IPS-NIHi11 (cell line): ENCODE measurements around the gene PPM1N.

Source experiments
- DNase-seq: peaks from one replicate; pipeline ENCODE4 v3.0.0; 2012; ENCODE audit warnings: mixed read lengths, low spot score

Gene PPM1N

GRCh38 chr19:45471111-45471930 is 26.9 kb upstream of the PPM1N start:
- no peak for DNase-seq

- DNase-seq: no peak
Measured at GRCh38 chr19:45471931-45472562, 26.2 kb upstream of the PPM1N start.

- no peak for DNase-seq
Measured at GRCh38 chr19:45472563-45473366, 25.5 kb upstream of the PPM1N start.

- DNase-seq: no peak
Measured at GRCh38 chr19:45473367-45473681, 24.9 kb upstream of the PPM1N start.

- DNase-seq: no peak
Measured at GRCh38 chr19:45473682-45474605, 24.3 kb upstream of the PPM1N start.

GRCh38 chr19:45474606-45475521 is 23.4 kb upstream of the PPM1N start:
- DNase-seq: no peak

GRCh38 chr19:45475537-45476291 is 22.5 kb upstream of the PPM1N start:
- DNase-seq: no peak

- no peak for DNase-seq
Measured at GRCh38 chr19:45476304-45476703, 21.9 kb upstream of the PPM1N start.

- DNase-seq: no peak
Measured at GRCh38 chr19:45477186-45477585, 21.1 kb upstream of the PPM1N start.

- DNase-seq: no peak
Measured at GRCh38 chr19:45477713-45478453, 20.4 kb upstream of the PPM1N start.

GRCh38 chr19:45478454-45479238 is 19.6 kb upstream of the PPM1N start:
- DNase-seq: peak; percentile 64

- no peak for DNase-seq
Measured at GRCh38 chr19:45483033-45483432, 15.2 kb upstream of the PPM1N start.

- DNase-seq: no peak
Measured at GRCh38 chr19:45484273-45484945, 13.8 kb upstream of the PPM1N start.

- peak; percentile 89 for DNase-seq
Measured at GRCh38 chr19:45485305-45486077, 12.8 kb upstream of the PPM1N start.

- no peak for DNase-seq
Measured at GRCh38 chr19:45488708-45489107, 9.5 kb upstream of the PPM1N start.

- no peak for DNase-seq
Measured at GRCh38 chr19:45489216-45489855, 8.9 kb upstream of the PPM1N start.
